K562 (cell line): ENCODE data around the gene ITGAD. TPM values are rescaled to one million over a fixed set of nuclear protein-coding genes. Genes with fewer than 3 reads are reported as not detected.
A peak's percentile ranks its signal among the peaks of the same experiment; 100 is the strongest.

ENCODE experiments used
- ETV1 ChIP-seq: fragments of 450-650 bp; conservative IDR thresholded peaks from 2 replicates; pipeline ENCODE4 v1.6.1; 2016; ENCODE audit warnings: missing genetic modification characterization, control low read depth, low read depth, missing compliant biosample characterization
- HBP1 ChIP-seq: fragments of 450-650 bp; formaldehyde crosslinking; IDR thresholded peaks from 2 replicates; pipeline ENCODE4 v1.4.0; 2022; ENCODE audit warnings: missing genetic modification characterization
- HDAC1 ChIP-seq, 2 experiments: fragments of 450-650 bp; IDR thresholded peaks; 2 replicates each; pipeline ENCODE4 v1.6.1; 2016 to 2017; ENCODE audit warnings: inconsistent platforms in 1 of 2, mild to moderate bottlenecking in 1 of 2, moderate library complexity in 1 of 2
- MAFG ChIP-seq: fragments of 450-650 bp; conservative IDR thresholded peaks from 2 replicates; pipeline ENCODE4 v1.6.1; 2016; ENCODE audit warnings: missing genetic modification characterization, missing compliant biosample characterization
- MAFK ChIP-seq: IDR thresholded peaks from 2 replicates; pipeline ENCODE4 v1.6.1; 2011; ENCODE audit warnings: low read length, improper control_type of control experiment
- POLR2G ChIP-seq: fragments of 200-400 bp; formaldehyde crosslinking; IDR thresholded peaks from 2 replicates; pipeline ENCODE4 v1.6.1; 2017; ENCODE audit warnings: low read depth, mild to moderate bottlenecking, antibody characterized with exemption, low read length, moderate library complexity
- PRMT5 ChIP-seq: sonication (generic); formaldehyde crosslinking; IDR thresholded peaks from 2 replicates; pipeline ENCODE4 v1.5.0; 2020; ENCODE audit warnings: missing genetic modification reagents
- SAP30 ChIP-seq: fragments of 200-600 bp; sonication (generic); IDR thresholded peaks from 2 replicates; pipeline ENCODE4 v1.6.1; 2012; ENCODE audit warnings: borderline replicate concordance, low read depth, mild to moderate bottlenecking, moderate library complexity, low read length, control low read depth, inconsistent platforms; ENCODE audit not compliant: insufficient read depth, poor library complexity, severe bottlenecking
- SIRT6 ChIP-seq: IDR thresholded peaks from one replicate; pipeline ENCODE4 v1.6.1; 2012; ENCODE audit warnings: low read depth, mild to moderate bottlenecking, control low read depth, inconsistent platforms, low read length, moderate library complexity
- TSC22D4 ChIP-seq: fragments of 450-650 bp; IDR thresholded peaks from 2 replicates; pipeline ENCODE4 v1.6.1; 2016; ENCODE audit warnings: missing genetic modification characterization, missing biosample characterization, control low read depth
- ZNF507 ChIP-seq: conservative IDR thresholded peaks from 2 replicates; pipeline ENCODE4 v1.6.1; 2017; ENCODE audit warnings: missing genetic modification characterization, missing compliant biosample characterization
- ZNF57 ChIP-seq: fragments of 450-650 bp; formaldehyde crosslinking; IDR thresholded peaks from 2 replicates; pipeline ENCODE4 v1.4.0; 2020; ENCODE audit warnings: mild to moderate bottlenecking, moderate library complexity
- polyA plus RNA-seq, 8 experiments: library from polyadenylated mRNA; depleted of rRNA in 4 of 8; stranded (reverse) in 5 of 8; unstranded in 3 of 8; fragments of >200 nt; fragmentation: Nextera tagmentation in 2 of 8; fragmentation: Illumina TruSeq in 1 of 8; extraction: Ambion mirVana in 2 of 8; extraction: Trizol in 1 of 8; gene quantifications; 2 replicates each; pipeline versions ENCODE4 v1.2.1 to v1.2.3, GENCODE V29; 2011 to 2014; ENCODE audit warnings: inconsistent platforms in 1 of 8, missing spikeins in 1 of 8
- total RNA-seq, 7 experiments: library from RNA; depleted of rRNA in 6 of 7; stranded (reverse); fragments of >200 nt in 6 of 7; fragmentation: Illumina TruSeq in 2 of 7; extraction: Trizol in 2 of 7; gene quantifications; 2 replicates each; pipeline versions ENCODE4 v1.2.1 to v1.2.3, GENCODE V29; 2011 to 2021; ENCODE audit warnings: low replicate concordance in 1 of 7
- TF ChIP-seq, protein P1 (sequence below): fragments of 450-650 bp; formaldehyde crosslinking; IDR thresholded peaks from 2 replicates; pipeline ENCODE4 v1.4.0; 2020; ENCODE audit warnings: mild to moderate bottlenecking, mixed read lengths
- TF ChIP-seq, protein P2 (sequence below): fragments of 450-650 bp; IDR thresholded peaks from 2 replicates; pipeline ENCODE4 v1.6.1; 2016; ENCODE audit warnings: borderline replicate concordance

ITGAD gene
- total and polyA plus RNA-seq, 9 of the 15 experiments (the other 6 are each of a cell fraction or from before 2014, with no cell fraction given), result not detected

DNA sequence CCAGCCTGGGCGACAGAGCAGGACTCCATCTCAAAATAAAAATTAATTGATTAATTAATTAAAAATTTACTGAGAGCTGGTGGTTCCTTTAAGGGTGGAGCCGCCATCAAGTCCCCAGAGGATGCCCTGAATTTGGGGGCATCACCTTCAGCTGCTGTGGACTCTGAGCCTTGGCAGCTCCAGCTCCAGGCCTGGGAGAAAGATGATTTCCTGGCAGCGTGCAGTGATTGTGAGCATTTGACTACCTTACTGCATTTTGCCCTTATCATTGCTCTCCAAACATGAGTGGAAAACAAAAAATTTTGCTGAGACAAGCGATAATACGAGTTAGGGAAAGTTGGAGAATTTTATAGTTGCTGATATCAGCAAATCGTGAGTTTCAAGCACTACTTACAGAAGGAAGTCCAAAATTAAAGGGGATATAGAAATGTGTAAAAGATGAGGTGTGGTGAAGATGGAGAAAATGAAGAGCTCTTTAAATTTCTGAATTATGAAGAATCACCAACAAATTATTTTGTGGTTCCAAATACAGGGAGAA lies 2.6 kb upstream of the ITGAD start (continued):
- TF ChIP-seq ZNF507 (tag) (no peak), MAFG (tag) (peak; percentile 79), ETV1 (tag) (no peak), SAP30 (no peak), PRMT5 (CRISPR knock-in tag) (no peak), ZNF57 (CRISPR knock-in tag) (no peak), HDAC1 (IDR thresholded peaks at IDR 0.05) (no peak), MAFK (peak; percentile 78), TSC22D4 (tag) (no peak), SIRT6 (no peak), HBP1 (CRISPR knock-in tag) (no peak), POLR2G (no peak)
- TF ChIP-seq, protein P1, sequence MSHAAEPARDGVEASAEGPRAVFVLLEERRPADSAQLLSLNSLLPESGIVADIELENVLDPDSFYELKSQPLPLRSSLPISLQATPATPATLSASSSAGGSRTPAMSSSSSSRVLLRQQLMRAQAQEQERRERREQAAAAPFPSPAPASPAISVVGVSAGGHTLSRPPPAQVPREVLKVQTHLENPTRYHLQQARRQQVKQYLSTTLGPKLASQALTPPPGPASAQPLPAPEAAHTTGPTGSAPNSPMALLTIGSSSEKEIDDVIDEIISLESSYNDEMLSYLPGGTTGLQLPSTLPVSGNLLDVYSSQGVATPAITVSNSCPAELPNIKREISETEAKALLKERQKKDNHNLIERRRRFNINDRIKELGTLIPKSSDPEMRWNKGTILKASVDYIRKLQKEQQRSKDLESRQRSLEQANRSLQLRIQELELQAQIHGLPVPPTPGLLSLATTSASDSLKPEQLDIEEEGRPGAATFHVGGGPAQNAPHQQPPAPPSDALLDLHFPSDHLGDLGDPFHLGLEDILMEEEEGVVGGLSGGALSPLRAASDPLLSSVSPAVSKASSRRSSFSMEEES (CRISPR knock-in tag), result no peak
- TF ChIP-seq, protein P2, sequence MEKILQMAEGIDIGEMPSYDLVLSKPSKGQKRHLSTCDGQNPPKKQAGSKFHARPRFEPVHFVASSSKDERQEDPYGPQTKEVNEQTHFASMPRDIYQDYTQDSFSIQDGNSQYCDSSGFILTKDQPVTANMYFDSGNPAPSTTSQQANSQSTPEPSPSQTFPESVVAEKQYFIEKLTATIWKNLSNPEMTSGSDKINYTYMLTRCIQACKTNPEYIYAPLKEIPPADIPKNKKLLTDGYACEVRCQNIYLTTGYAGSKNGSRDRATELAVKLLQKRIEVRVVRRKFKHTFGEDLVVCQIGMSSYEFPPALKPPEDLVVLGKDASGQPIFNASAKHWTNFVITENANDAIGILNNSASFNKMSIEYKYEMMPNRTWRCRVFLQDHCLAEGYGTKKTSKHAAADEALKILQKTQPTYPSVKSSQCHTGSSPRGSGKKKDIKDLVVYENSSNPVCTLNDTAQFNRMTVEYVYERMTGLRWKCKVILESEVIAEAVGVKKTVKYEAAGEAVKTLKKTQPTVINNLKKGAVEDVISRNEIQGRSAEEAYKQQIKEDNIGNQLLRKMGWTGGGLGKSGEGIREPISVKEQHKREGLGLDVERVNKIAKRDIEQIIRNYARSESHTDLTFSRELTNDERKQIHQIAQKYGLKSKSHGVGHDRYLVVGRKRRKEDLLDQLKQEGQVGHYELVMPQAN, result no peak
